OCI-LY1 (cell line): Measurements from ENCODE around the gene RFX2.

Source experiments
- H2AFZ ChIP-seq: fragments of 200-600 bp; sonication (generic), shearing (Covaris generic); 2 replicates; pipeline ENCODE4 v1.6.0; 2014; ENCODE audit warnings: antibody characterized with exemption, mild to moderate bottlenecking, low read length
- H3F3A ChIP-seq: fragments of 200-600 bp; sonication (generic), shearing (Covaris generic); 2 replicates; pipeline ENCODE4 v1.6.0; 2014; ENCODE audit warnings: mild to moderate bottlenecking, antibody characterized with exemption, low read length, moderate library complexity; ENCODE audit not compliant: insufficient read depth
- H3K27ac ChIP-seq: fragments of 200-600 bp; sonication (generic); 2 replicates; pipeline ENCODE4 v1.5.1; 2014; ENCODE audit warnings: low read length, mixed run types, mild to moderate bottlenecking, low read depth; ENCODE audit not compliant: poor library complexity, severe bottlenecking
- H3K27me3 ChIP-seq: fragments of 200-600 bp; sonication (generic); 2 replicates; pipeline ENCODE4 v1.6.0; 2014; ENCODE audit warnings: antibody characterized with exemption, mild to moderate bottlenecking, low read length, moderate library complexity; ENCODE audit not compliant: insufficient read depth
- H3K36me3 ChIP-seq: fragments of 200-600 bp; sonication (generic); 2 replicates; pipeline ENCODE4 v1.6.1; 2014; ENCODE audit warnings: mild to moderate bottlenecking, antibody characterized with exemption, low read length, moderate library complexity, mixed read lengths; ENCODE audit not compliant: insufficient read depth
- H3K4me1 ChIP-seq: fragments of 200-600 bp; sonication (generic); 2 replicates; pipeline ENCODE4 v1.5.1; 2014; ENCODE audit warnings: mild to moderate bottlenecking, low read length, moderate library complexity; ENCODE audit not compliant: insufficient read depth, severe bottlenecking
- H3K4me2 ChIP-seq: fragments of 200-600 bp; sonication (generic), shearing (Covaris generic); 2 replicates; pipeline ENCODE4 v1.6.1; 2014; ENCODE audit warnings: low read length
- H3K4me3 ChIP-seq: fragments of 200-600 bp; sonication (generic); 2 replicates; pipeline ENCODE4 v1.5.1; 2014; ENCODE audit warnings: low read length, low read depth, mild to moderate bottlenecking, mixed read lengths; ENCODE audit not compliant: poor library complexity, severe bottlenecking
- H3K79me2 ChIP-seq: fragments of 200-600 bp; shearing (Covaris generic); 2 replicates; pipeline ENCODE4 v1.6.1; 2016; ENCODE audit warnings: mixed run types, low read length, mixed read lengths; ENCODE audit not compliant: insufficient read depth
- H3K9ac ChIP-seq: fragments of 200-600 bp; sonication (generic), shearing (Covaris generic); 2 replicates; pipeline ENCODE4 v1.6.1; 2014; ENCODE audit warnings: mild to moderate bottlenecking, low read length, mixed read lengths
- H3K9me2 ChIP-seq: fragments of 200-600 bp; sonication (generic), shearing (Covaris generic); 2 replicates; pipeline ENCODE4 v1.6.1; 2014; ENCODE audit warnings: low read depth, mild to moderate bottlenecking, low read length, mixed read lengths
- H3K9me3 ChIP-seq: fragments of 200-600 bp; shearing (Covaris generic); 2 replicates; pipeline ENCODE4 v1.6.1; 2014; ENCODE audit warnings: low read length, mixed read lengths
- H4K20me1 ChIP-seq: fragments of 200-600 bp; sonication (generic), shearing (Covaris generic); 2 replicates; pipeline ENCODE4 v1.6.0; 2016; ENCODE audit warnings: mild to moderate bottlenecking, low read length; ENCODE audit not compliant: insufficient read depth
- CTCF ChIP-seq: fragments of 200-600 bp; sonication (generic), shearing (Covaris generic); IDR thresholded peaks from 2 replicates; pipeline ENCODE4 v1.5.1; 2017; ENCODE audit warnings: mild to moderate bottlenecking, antibody characterized with exemption, low read length, moderate library complexity, mixed read lengths
- EZH2 ChIP-seq: fragments of 200-600 bp; sonication (generic), shearing (Covaris generic); IDR thresholded peaks from 2 replicates; pipeline ENCODE4 v1.8.0; 2017; ENCODE audit warnings: borderline replicate concordance, mixed run types, mild to moderate bottlenecking, antibody characterized with exemption, low read length, moderate library complexity, mixed read lengths

RFX2 gene

GRCh38 chr19:6101291-6101825, 8.9 kb downstream of the RFX2 start:
- H2AFZ ChIP-seq, result no peak overlapping the region
- no peaks in the 10 kb centered on the region for H3K9me2 ChIP-seq
- no peaks in the 10 kb centered on the region for H4K20me1 ChIP-seq
- no peaks in the 10 kb centered on the region for H3K9me3 ChIP-seq
- H3K4me1 ChIP-seq, result no peaks in the 10 kb centered on the region
- no peaks in the 10 kb centered on the region for H3K36me3 ChIP-seq
- no peak for TF ChIP-seq EZH2
- TF ChIP-seq CTCF, result no peak
- H3K9ac ChIP-seq, result no peak overlapping the region
- no peak overlapping the region for H3K4me3 ChIP-seq
- H3K4me2 ChIP-seq, result no peak overlapping the region
- no peaks in the 10 kb centered on the region for H3K79me2 ChIP-seq
- H3K27me3 ChIP-seq, result peaks cover 9% of the 10 kb centered on the region; the same call in 1 of the 2 replicates
- no peak overlapping the region for H3K27ac ChIP-seq
- no peaks in the 10 kb centered on the region for H3F3A ChIP-seq

GRCh38 chr19:6100284-6100915, 9.9 kb downstream of the RFX2 start:
- Histone ChIP-seq H3K9me2 (no peaks in the 10 kb centered on the region), H4K20me1 (no peaks in the 10 kb centered on the region), H3K27me3 (peaks cover 9% of the 10 kb centered on the region; the same call in 1 of the 2 replicates), H3K36me3 (no peaks in the 10 kb centered on the region), H3K4me2 (peak overlapping the region; percentile 28; the same call in 1 of the 2 replicates), H3K4me3 (peak overlapping the region; percentile 29), H3K27ac (no peak overlapping the region), H3K9ac (no peak overlapping the region), H3F3A (no peaks in the 10 kb centered on the region), H2AFZ (no peak overlapping the region), H3K79me2 (no peaks in the 10 kb centered on the region), H3K4me1 (no peaks in the 10 kb centered on the region), H3K9me3 (no peaks in the 10 kb centered on the region)
- TF ChIP-seq CTCF, result no peak
- TF ChIP-seq EZH2, result no peak

- Histone ChIP-seq H3K79me2 (no peaks in the 10 kb centered on the region), H2AFZ (no peak overlapping the region), H3K36me3 (no peaks in the 10 kb centered on the region), H3K4me3 (no peak overlapping the region), H3K9me2 (no peaks in the 10 kb centered on the region), H3K4me1 (no peaks in the 10 kb centered on the region), H3K4me2 (no peak overlapping the region), H3F3A (no peaks in the 10 kb centered on the region), H3K27ac (no peak overlapping the region), H3K27me3 (peaks cover 9% of the 10 kb centered on the region; the same call in 1 of the 2 replicates), H3K9me3 (no peaks in the 10 kb centered on the region), H4K20me1 (no peaks in the 10 kb centered on the region), H3K9ac (no peak overlapping the region)
- TF ChIP-seq EZH2 (no peak), CTCF (no peak)
These were observed 10.7 kb downstream of the RFX2 start for GRCh38 chr19:6099599-6099998.
